Measurements from ENCODE around the gene SETD3.
A peak's percentile ranks its signal among the peaks of the same experiment; 100 is the strongest.

DNA sequence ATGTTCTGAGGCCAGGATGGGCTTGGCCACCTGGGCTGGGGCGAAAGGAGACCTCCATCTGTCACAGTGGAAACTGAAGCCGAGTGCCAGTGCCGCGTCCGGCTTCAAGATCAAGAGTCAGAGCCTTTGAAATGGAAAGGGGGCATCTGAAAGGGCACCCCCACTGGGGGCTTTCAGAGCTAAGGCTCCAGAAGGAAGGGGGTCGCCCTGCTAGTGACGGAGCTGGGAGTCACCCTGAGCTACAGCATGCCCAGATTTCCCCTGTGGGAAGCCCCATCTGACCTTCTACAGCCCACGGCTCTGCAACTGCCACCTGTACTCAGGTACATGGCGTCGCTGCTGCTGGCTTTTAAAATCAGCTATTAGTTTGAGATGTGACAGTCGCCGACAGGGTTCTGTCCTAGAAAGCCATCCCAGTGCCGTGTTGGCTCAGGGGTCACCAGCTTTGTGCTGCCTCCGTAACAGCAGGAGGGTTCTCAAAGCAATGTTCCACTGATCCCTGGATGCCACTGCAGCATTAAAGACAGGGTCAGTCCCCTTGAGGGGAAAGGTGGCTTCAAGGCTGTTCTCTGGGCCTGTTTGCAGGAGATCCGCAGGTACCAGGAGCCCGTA is 32.0 kb upstream of the SETD3 start:
- TF ChIP-seq POLR2A (IDR thresholded peaks at IDR 0.05; ENCODE audit: low read depth, low read length) (no peak), TAF1 (IDR thresholded peaks at IDR 0.05; ENCODE audit: low read depth, low read length) (no peak), POLR2AphosphoS5 (IDR thresholded peaks at IDR 0.05; ENCODE audit: low read depth, low read length) (peak; percentile 62; the same call in 1 of the 2 replicates), POU2F2 (IDR thresholded peaks at IDR 0.05; ENCODE audit: low read depth, low read length) (no peak), PAX5 (IDR thresholded peaks at IDR 0.05; ENCODE audit: insufficient read depth, low read length, severe bottlenecking) (no peak)
